Osteoblast (primary cell): ENCODE results near the gene DUSP8. TPM values are rescaled to one million over a fixed set of nuclear protein-coding genes. Genes with fewer than 3 reads are reported as not detected.

Source experiments
- DNase-seq: peaks from one replicate; pipeline ENCODE4 v3.0.0; 2011; ENCODE audit warnings: low spot score, mixed read lengths; ENCODE audit not compliant: insufficient read length; ENCODE audit errors: missing footprints
- H2AFZ ChIP-seq: 2 replicates; pipeline ENCODE4 v1.6.0; 2011; ENCODE audit warnings: mild to moderate bottlenecking, low read length
- H3K27ac ChIP-seq: 2 replicates; pipeline ENCODE4 v1.5.1; 2011; ENCODE audit warnings: mild to moderate bottlenecking, low read depth, low read length, moderate library complexity
- H3K27me3 ChIP-seq: 2 replicates; pipeline ENCODE4 v1.6.0; 2012; ENCODE audit warnings: mild to moderate bottlenecking, control low read depth, inconsistent platforms, low read length, moderate library complexity; ENCODE audit not compliant: insufficient read depth
- H3K36me3 ChIP-seq: 2 replicates; pipeline ENCODE4 v1.5.1; 2011; ENCODE audit warnings: mild to moderate bottlenecking, low read length, control low read depth, moderate library complexity; ENCODE audit not compliant: insufficient read depth
- H3K4me1 ChIP-seq: 2 replicates; pipeline ENCODE4 v1.5.1; 2011; ENCODE audit warnings: mild to moderate bottlenecking, low read length, control low read depth, moderate library complexity; ENCODE audit not compliant: insufficient read depth
- H3K4me2 ChIP-seq: 2 replicates; pipeline ENCODE4 v1.6.0; 2011; ENCODE audit warnings: mild to moderate bottlenecking, low read length; ENCODE audit not compliant: insufficient read depth
- H3K4me3 ChIP-seq: fragments of 200-600 bp; sonication (generic); 3 replicates; pipeline ENCODE4 v1.5.1; 2012; ENCODE audit warnings: mild to moderate bottlenecking, low read length, inconsistent platforms; ENCODE audit not compliant: insufficient read depth
- H3K79me2 ChIP-seq: 2 replicates; pipeline ENCODE4 v1.6.0; 2012; ENCODE audit warnings: mild to moderate bottlenecking, low read length, control low read depth, inconsistent platforms; ENCODE audit not compliant: insufficient read depth
- H3K9me3 ChIP-seq: 2 replicates; pipeline ENCODE4 v1.5.1; 2011; ENCODE audit warnings: low read depth, low read length, control low read depth
- H4K20me1 ChIP-seq: 2 replicates; pipeline ENCODE4 v1.6.0; 2012; ENCODE audit warnings: mild to moderate bottlenecking, low read length, control low read depth; ENCODE audit not compliant: insufficient read depth
- CTCF ChIP-seq: IDR thresholded peaks from 2 replicates; pipeline ENCODE4 v1.5.1; 2011; ENCODE audit warnings: mild to moderate bottlenecking, low read depth, low read length, moderate library complexity; ENCODE audit errors: extremely low read depth
- total RNA-seq: library from RNA; depleted of rRNA; stranded (reverse); fragments of >200 nt; gene quantifications from 2 replicates; pipeline ENCODE4 v1.2.3, GENCODE V29; 2012

The DUSP8 gene
- total RNA-seq, 1 donor = under 0.01 TPM

- Histone ChIP-seq H4K20me1 (peaks cover 36% of the 10 kb centered on the region), H3K4me3 (no peak overlapping the region), H3K4me2 (no peak overlapping the region), H2AFZ (no peak overlapping the region), H3K27me3 (no peaks in the 10 kb centered on the region), H3K79me2 (no peaks in the 10 kb centered on the region), H3K36me3 (no peaks in the 10 kb centered on the region), H3K4me1 (no peaks in the 10 kb centered on the region), H3K27ac (no peak overlapping the region), H3K9me3 (no peaks in the 10 kb centered on the region)
- peak; percentile 86 for DNase-seq
- no peak for TF ChIP-seq CTCF
Observed at GRCh38 chr11:1566381-1567051, 5.6 kb downstream of the DUSP8 start.

- H3K27ac ChIP-seq = no peak overlapping the region
- peaks cover 36% of the 10 kb centered on the region for H4K20me1 ChIP-seq
- no peaks in the 10 kb centered on the region for H3K27me3 ChIP-seq
- no peaks in the 10 kb centered on the region for H3K36me3 ChIP-seq
- H3K9me3 ChIP-seq = no peaks in the 10 kb centered on the region
- H3K4me1 ChIP-seq = no peaks in the 10 kb centered on the region
- no peak for DNase-seq
- TF ChIP-seq CTCF = no peak
- no peaks in the 10 kb centered on the region for H3K79me2 ChIP-seq
- no peak overlapping the region for H3K4me3 ChIP-seq
- H2AFZ ChIP-seq = no peak overlapping the region
- no peak overlapping the region for H3K4me2 ChIP-seq
Observed at GRCh38 chr11:1565904-1566247, 6.2 kb downstream of the DUSP8 start.

GRCh38 chr11:1565173-1565903 is 6.7 kb downstream of the DUSP8 start:
- Histone ChIP-seq H4K20me1 (peaks cover 34% of the 10 kb centered on the region), H3K9me3 (no peaks in the 10 kb centered on the region), H3K79me2 (no peaks in the 10 kb centered on the region), H3K27ac (no peak overlapping the region), H3K4me1 (no peaks in the 10 kb centered on the region), H3K27me3 (no peaks in the 10 kb centered on the region), H3K4me3 (no peak overlapping the region), H3K36me3 (no peaks in the 10 kb centered on the region), H3K4me2 (no peak overlapping the region), H2AFZ (no peak overlapping the region)
- no peak for TF ChIP-seq CTCF
- DNase-seq = peak; percentile 83

GRCh38 chr11:1564535-1565172 is 7.4 kb downstream of the DUSP8 start:
- Histone ChIP-seq H3K27ac (no peak overlapping the region), H2AFZ (no peak overlapping the region), H3K36me3 (no peaks in the 10 kb centered on the region), H3K27me3 (no peaks in the 10 kb centered on the region), H3K79me2 (no peaks in the 10 kb centered on the region), H3K9me3 (no peaks in the 10 kb centered on the region), H3K4me2 (no peak overlapping the region), H3K4me3 (no peak overlapping the region), H4K20me1 (peaks cover 29% of the 10 kb centered on the region), H3K4me1 (peaks cover under 1% of the 10 kb centered on the region)
- peak; percentile 99 for DNase-seq
- no peak for TF ChIP-seq CTCF
